Loucy (cell line): ENCODE data around the gene POMT2.

Source experiments
- H2AFZ ChIP-seq: fragments of 200-600 bp; sonication (generic); 2 replicates; pipeline ENCODE4 v1.6.0; 2016; ENCODE audit warnings: antibody characterized with exemption, mild to moderate bottlenecking, low read length, moderate library complexity
- H3F3A ChIP-seq: fragments of 200-600 bp; 2 replicates; pipeline ENCODE4 v1.6.0; 2016; ENCODE audit warnings: antibody characterized with exemption, low read depth, mild to moderate bottlenecking
- H3K27me3 ChIP-seq: fragments of 200-600 bp; sonication (generic); 2 replicates; pipeline ENCODE4 v1.6.1; 2014; ENCODE audit warnings: low read length, mild to moderate bottlenecking; ENCODE audit not compliant: insufficient read depth, poor library complexity, severe bottlenecking
- H3K36me3 ChIP-seq: fragments of 200-600 bp; sonication (generic); 2 replicates; pipeline ENCODE4 v1.6.1; 2016; ENCODE audit warnings: low read length; ENCODE audit not compliant: insufficient read depth
- H3K4me1 ChIP-seq: fragments of 200-600 bp; sonication (generic); 2 replicates; pipeline ENCODE4 v1.5.1; 2014; ENCODE audit warnings: low read length, mild to moderate bottlenecking; ENCODE audit not compliant: insufficient read depth, poor library complexity, severe bottlenecking
- H3K4me2 ChIP-seq: fragments of 200-600 bp; sonication (generic); 2 replicates; pipeline ENCODE4 v1.6.0; 2014; ENCODE audit warnings: antibody characterized with exemption, low read length, low read depth, mild to moderate bottlenecking; ENCODE audit not compliant: poor library complexity, severe bottlenecking
- H3K4me3 ChIP-seq: fragments of 200-600 bp; sonication (generic); 2 replicates; pipeline ENCODE4 v1.5.1; 2014; ENCODE audit warnings: low read length, mild to moderate bottlenecking, mixed read lengths; ENCODE audit not compliant: poor library complexity, severe bottlenecking
- H3K79me2 ChIP-seq: fragments of 200-600 bp; sonication (generic); 2 replicates; pipeline ENCODE4 v1.6.1; 2014; ENCODE audit warnings: low read length; ENCODE audit not compliant: insufficient read depth
- H3K9ac ChIP-seq: fragments of 200-600 bp; sonication (generic); 2 replicates; pipeline ENCODE4 v1.6.0; 2014; ENCODE audit warnings: mild to moderate bottlenecking, low read depth, low read length, moderate library complexity; ENCODE audit not compliant: poor library complexity, severe bottlenecking
- H3K9me2 ChIP-seq: fragments of 200-600 bp; sonication (generic); replicated peaks from 2 replicates; pipeline ENCODE4 v1.6.1; 2016; ENCODE audit warnings: low read depth, low read length, mixed read lengths
- H3K9me3 ChIP-seq: fragments of 200-600 bp; sonication (generic); 2 replicates; pipeline ENCODE4 v1.6.1; 2014; ENCODE audit warnings: mild to moderate bottlenecking, antibody characterized with exemption, low read length, low read depth; ENCODE audit not compliant: insufficient read depth
- H4K20me1 ChIP-seq: fragments of 200-600 bp; sonication (generic); 2 replicates; pipeline ENCODE4 v1.6.0; 2014; ENCODE audit warnings: antibody characterized with exemption, low read length, mild to moderate bottlenecking; ENCODE audit not compliant: insufficient read depth, poor library complexity, severe bottlenecking
- EZH2phosphoT487 ChIP-seq: fragments of 200-600 bp; IDR thresholded peaks from 2 replicates; pipeline ENCODE4 v1.6.1; 2018; ENCODE audit warnings: antibody characterized with exemption, mild to moderate bottlenecking, moderate library complexity, borderline replicate concordance
- TF ChIP-seq, protein P1 (sequence below): fragments of 200-600 bp; sonication (generic); conservative IDR thresholded peaks from 2 replicates; pipeline ENCODE4 v1.5.1; 2014; ENCODE audit warnings: mild to moderate bottlenecking, antibody characterized with exemption, low read length

Gene POMT2

DNA sequence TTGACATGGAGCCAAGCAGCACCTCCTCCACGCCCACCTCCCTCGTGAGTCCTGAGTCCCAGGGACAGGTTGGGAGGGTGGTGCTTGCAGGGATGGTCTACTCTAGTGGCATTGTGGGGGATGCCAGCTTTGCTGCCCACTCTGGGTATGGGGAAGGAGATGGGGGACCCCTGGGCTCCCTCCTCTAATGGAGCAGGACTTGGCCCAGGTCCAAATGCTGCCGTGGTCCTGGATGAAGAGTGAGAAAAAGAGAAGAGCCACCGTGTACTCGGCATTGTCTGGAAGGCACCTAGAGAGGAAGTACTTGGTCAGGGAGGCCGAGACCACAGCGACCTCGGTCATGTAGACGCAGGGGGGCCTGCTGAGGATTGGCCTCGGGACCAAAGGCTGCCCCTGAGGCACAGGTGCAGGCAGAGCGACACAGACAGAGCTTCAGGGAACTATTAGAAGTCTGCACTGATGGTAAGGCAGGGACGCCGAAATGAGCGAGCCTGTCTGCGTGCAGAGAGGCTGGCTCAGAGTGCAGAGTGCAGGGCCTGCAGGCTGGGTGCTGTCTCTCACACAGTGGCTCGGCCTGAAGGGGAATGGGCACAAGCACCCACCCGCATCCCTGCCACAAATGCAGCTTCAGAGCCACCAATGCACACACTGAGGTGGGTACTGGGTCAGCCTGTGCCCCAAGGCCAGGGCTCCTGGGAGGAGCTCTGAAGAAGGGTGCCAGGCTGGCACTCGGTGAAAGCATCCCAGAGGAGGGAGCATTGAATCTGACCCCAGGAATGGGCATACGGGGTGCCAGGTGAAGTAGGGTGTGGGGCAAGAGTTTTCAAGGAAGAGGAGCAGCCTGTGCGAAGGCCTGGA lies 67.1 kb downstream of the POMT2 start:
- Histone ChIP-seq H3K4me3 (no peak overlapping the region), H3K9me2 (no peaks in the 10 kb centered on the region), H3K4me2 (no peak overlapping the region), H3K9ac (no peak overlapping the region), H3K27me3 (no peaks in the 10 kb centered on the region), H3K4me1 (no peaks in the 10 kb centered on the region), H3K9me3 (no peaks in the 10 kb centered on the region), H3K79me2 (no peaks in the 10 kb centered on the region), H2AFZ (no peak overlapping the region), H3K36me3 (no peaks in the 10 kb centered on the region), H3F3A (no peaks in the 10 kb centered on the region), H4K20me1 (no peaks in the 10 kb centered on the region)
- TF ChIP-seq, protein P1, sequence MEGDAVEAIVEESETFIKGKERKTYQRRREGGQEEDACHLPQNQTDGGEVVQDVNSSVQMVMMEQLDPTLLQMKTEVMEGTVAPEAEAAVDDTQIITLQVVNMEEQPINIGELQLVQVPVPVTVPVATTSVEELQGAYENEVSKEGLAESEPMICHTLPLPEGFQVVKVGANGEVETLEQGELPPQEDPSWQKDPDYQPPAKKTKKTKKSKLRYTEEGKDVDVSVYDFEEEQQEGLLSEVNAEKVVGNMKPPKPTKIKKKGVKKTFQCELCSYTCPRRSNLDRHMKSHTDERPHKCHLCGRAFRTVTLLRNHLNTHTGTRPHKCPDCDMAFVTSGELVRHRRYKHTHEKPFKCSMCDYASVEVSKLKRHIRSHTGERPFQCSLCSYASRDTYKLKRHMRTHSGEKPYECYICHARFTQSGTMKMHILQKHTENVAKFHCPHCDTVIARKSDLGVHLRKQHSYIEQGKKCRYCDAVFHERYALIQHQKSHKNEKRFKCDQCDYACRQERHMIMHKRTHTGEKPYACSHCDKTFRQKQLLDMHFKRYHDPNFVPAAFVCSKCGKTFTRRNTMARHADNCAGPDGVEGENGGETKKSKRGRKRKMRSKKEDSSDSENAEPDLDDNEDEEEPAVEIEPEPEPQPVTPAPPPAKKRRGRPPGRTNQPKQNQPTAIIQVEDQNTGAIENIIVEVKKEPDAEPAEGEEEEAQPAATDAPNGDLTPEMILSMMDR: no peak

DNA sequence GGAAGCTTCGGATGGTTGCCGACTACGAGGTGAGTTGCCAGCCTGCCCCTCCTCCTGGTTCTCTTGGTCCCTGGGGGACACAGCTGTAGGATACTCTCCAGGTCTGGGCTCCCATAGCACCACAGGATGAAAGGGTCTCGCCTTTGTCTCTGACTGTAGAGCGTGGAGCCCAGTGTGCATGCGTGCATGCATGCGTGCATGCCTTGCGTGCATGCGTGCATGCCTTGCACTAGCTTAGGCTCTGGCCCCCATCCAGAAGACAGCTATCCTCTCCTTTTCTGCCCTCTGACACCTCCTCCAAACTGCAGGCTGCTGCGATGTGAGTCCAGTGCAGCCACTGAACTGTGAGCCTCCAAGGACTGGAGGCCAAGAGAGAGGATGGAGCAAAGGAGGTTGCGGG lies 68.8 kb downstream of the POMT2 start:
- Histone ChIP-seq H3K4me3 (no peak overlapping the region), H3K9ac (no peak overlapping the region), H3K4me2 (no peak overlapping the region), H3F3A (no peaks in the 10 kb centered on the region), H2AFZ (no peak overlapping the region), H3K36me3 (no peaks in the 10 kb centered on the region), H4K20me1 (no peaks in the 10 kb centered on the region), H3K9me3 (no peaks in the 10 kb centered on the region), H3K27me3 (no peaks in the 10 kb centered on the region), H3K9me2 (no peaks in the 10 kb centered on the region), H3K79me2 (no peaks in the 10 kb centered on the region), H3K4me1 (no peaks in the 10 kb centered on the region)
- TF ChIP-seq EZH2phosphoT487: no peak
- TF ChIP-seq, protein P1: no peak

DNA sequence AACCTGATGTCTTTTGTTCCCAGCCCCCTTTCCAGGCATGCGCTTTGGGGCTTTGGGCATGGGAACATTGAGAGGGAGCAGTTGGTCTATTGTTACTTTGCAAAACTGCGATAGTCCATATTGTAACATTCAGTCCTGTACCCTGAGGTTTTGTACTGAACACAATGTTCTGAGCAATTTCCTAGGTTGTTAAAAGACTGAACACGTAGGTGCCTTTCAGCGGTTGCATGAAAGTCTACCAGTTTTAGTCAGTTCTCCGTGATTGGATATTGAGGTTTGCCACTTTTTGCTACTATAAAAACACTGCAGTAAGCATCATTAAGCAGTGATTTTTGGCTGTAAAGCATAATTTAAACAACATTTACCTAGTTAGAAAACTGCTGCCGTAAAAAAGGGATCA lies 69.8 kb downstream of the POMT2 start:
- H3K9me3 ChIP-seq: no peaks in the 10 kb centered on the region
- H3K36me3 ChIP-seq: no peaks in the 10 kb centered on the region
- H4K20me1 ChIP-seq: no peaks in the 10 kb centered on the region
- TF ChIP-seq, protein P1: no peak
- no peak for TF ChIP-seq EZH2phosphoT487
- no peak overlapping the region for H3K4me2 ChIP-seq
- no peak overlapping the region for H2AFZ ChIP-seq
- H3F3A ChIP-seq: no peaks in the 10 kb centered on the region
- H3K4me3 ChIP-seq: no peak overlapping the region
- no peak overlapping the region for H3K9ac ChIP-seq
- no peaks in the 10 kb centered on the region for H3K9me2 ChIP-seq
- no peaks in the 10 kb centered on the region for H3K27me3 ChIP-seq
- H3K79me2 ChIP-seq: no peaks in the 10 kb centered on the region
- H3K4me1 ChIP-seq: no peaks in the 10 kb centered on the region
